ENCODE data around the gene MSI1. TPM values are rescaled to one million over a fixed set of nuclear protein-coding genes. Genes with fewer than 3 reads are reported as not detected.

MSI1 gene
- total RNA-seq, 4 donors from 2014 or later = 0.11 to 0.19 (median 0.17) TPM; not detected in 1

DNA sequence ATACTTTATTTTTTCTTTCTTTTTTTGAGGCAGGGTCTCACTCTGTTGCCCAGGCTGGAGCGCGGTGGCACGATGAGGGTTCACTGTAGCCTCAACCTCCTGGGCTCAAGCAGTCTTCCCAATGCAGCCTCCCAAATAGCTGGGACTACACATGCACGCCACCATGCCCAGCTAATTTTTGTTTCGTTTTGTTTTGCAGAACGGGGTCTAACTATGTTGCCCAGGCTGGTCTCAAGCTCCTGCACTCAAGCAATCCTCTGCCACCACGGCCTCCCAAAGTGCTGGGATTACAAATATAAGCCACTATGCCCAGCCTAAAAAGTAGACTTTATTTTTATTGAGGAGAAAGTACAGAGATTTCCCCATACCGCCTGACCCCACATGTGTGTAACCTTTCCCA lies 4.7 kb upstream of the MSI1 start:
- TF ChIP-seq POLR2AphosphoS5 (IDR thresholded peaks at IDR 0.05) = no peak
- TF ChIP-seq EP300 (IDR thresholded peaks at IDR 0.05) = no peak
- TF ChIP-seq POLR2A (IDR thresholded peaks at IDR 0.05; ENCODE audit: low read depth) = no peak
- TF ChIP-seq, protein P1, sequence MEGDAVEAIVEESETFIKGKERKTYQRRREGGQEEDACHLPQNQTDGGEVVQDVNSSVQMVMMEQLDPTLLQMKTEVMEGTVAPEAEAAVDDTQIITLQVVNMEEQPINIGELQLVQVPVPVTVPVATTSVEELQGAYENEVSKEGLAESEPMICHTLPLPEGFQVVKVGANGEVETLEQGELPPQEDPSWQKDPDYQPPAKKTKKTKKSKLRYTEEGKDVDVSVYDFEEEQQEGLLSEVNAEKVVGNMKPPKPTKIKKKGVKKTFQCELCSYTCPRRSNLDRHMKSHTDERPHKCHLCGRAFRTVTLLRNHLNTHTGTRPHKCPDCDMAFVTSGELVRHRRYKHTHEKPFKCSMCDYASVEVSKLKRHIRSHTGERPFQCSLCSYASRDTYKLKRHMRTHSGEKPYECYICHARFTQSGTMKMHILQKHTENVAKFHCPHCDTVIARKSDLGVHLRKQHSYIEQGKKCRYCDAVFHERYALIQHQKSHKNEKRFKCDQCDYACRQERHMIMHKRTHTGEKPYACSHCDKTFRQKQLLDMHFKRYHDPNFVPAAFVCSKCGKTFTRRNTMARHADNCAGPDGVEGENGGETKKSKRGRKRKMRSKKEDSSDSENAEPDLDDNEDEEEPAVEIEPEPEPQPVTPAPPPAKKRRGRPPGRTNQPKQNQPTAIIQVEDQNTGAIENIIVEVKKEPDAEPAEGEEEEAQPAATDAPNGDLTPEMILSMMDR (IDR thresholded peaks at IDR 0.05) = no peak
- no peak overlapping the region for H3K27ac ChIP-seq (replicated peaks in 1 of 4)
- peaks cover 8 to 12% (median 10%) of the 10 kb centered on the region in 4 donors for H3K4me1 ChIP-seq
- no peak for DNase-seq (ENCODE audit: extremely low spot score)
- H3K9me3 ChIP-seq = no peaks in the 10 kb centered on the region
- H3K4me3 ChIP-seq = no peak overlapping the region
- 91% methylated on average over 8 of the region's 8 CpGs for WGBS
- intact Hi-C loops (cut with DNase I) = no loop called here
- peaks cover 5 to 77% (median 18%) of the 10 kb centered on the region in 4 donors for H3K27me3 ChIP-seq
- no peaks in the 10 kb centered on the region for H3K36me3 ChIP-seq

DNA sequence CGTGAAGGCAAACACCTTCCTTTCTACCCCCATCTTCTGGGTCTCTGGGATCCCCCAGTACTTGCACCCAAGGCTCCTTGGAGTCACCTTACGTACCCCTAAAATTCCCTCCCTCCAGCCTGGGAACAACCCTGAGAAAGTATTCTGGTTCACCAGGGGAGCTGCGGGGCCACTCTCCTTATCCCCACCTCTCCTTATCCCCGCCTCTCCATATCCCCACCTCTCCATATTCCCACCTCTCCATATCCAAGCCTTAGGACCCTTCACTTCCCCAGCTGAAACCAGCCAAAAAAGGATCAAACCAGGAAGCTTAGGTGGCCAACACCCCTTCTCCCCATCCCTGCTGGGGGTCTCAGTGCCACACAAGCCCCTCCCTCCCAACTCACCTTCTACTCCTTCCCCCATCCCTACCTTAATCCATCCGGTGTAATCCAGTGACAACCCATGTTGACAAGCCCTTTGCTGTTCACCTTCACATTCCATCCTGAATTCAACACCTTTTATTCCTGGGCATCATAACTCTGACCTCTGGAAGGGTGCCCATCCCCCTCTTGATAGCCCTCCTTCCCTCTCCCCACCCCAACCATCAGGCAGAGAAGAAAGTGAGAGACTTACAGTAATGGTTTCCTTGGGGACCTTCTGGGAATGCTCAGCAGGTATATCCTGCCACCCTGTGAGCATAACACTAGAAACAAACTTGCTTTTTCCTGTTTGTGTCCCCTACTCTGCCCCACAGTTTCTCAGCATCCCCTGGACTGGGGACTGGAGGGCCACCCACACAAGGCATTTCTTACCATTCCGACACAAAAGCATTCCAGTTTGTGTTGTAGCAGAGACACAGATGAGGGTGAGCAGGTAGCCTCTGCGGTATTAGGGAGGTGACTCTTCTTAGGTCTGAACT lies 1.6 kb upstream of the MSI1 start:
- DNase-seq (ENCODE audit: extremely low spot score) = no peak
- Histone ChIP-seq H3K27me3 (peaks cover 5 to 88% (median 31%) of the 10 kb centered on the region in 4 donors), H3K4me1 (peaks cover 18 to 25% (median 21%) of the 10 kb centered on the region in 4 donors), H3K27ac (replicated peaks in 1 of 4) (no peak overlapping the region), H3K9me3 (no peaks in the 10 kb centered on the region), H3K36me3 (no peaks in the 10 kb centered on the region), H3K4me3 (no peak overlapping the region)
- intact Hi-C loops (cut with DNase I) = no loop called here
- 39% methylated on average over 7 of the region's 7 CpGs for WGBS
- no peak for TF ChIP-seq POLR2AphosphoS5 (IDR thresholded peaks at IDR 0.05)
- TF ChIP-seq, protein P1 (IDR thresholded peaks at IDR 0.05) = no peak
- no peak for TF ChIP-seq POLR2A (IDR thresholded peaks at IDR 0.05; ENCODE audit: low read depth)
- TF ChIP-seq EP300 (IDR thresholded peaks at IDR 0.05) = no peak

DNA sequence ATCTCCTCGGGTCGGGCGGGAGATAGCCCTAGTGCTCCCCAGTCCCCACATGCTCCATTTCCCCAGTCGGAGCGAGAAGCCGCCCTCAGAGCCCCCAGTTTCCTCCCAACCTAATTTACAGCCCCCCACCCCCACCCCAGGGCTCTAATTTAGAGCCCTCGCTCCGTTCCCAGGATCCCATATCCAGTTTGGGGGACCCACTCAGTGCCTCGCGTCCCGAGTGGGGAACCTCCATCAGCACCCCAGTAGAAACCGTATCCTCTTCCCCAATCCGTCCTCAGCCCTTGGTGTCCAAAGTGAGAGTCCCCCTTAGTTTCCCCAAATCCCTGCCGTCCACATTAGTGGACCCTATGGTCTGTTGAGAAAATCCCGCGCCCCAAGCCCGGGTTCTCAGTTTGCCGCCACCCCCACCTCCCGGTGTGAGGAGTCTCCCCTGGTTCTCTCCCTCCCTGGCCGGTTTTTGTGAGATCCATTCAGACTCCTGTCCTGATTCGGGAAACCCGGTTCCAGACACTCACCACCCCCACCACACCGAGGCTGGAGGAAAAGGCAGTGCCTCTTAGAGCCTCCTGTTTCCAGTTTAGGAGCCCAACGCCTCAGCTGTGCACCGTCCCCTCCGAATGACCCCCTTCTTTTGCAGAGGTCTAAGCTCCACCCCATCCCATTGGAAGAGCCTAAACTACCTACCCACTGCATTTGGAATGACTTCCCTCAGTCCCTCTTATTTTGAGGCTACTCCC lies 809 bp upstream of the MSI1 start:
- intact Hi-C loops (cut with DNase I) = no loop called here
- Histone ChIP-seq H3K4me1 (peaks cover 18 to 25% (median 21%) of the 10 kb centered on the region in 4 donors), H3K4me3 (peak overlapping the region; percentile 49 to 64 (median 54)), H3K36me3 (no peaks in the 10 kb centered on the region), H3K27me3 (peaks cover 5 to 80% (median 31%) of the 10 kb centered on the region in 4 donors), H3K9me3 (no peaks in the 10 kb centered on the region), H3K27ac (replicated peaks in 1 of 4) (no peak overlapping the region)
- no peak for DNase-seq (ENCODE audit: extremely low spot score)
- no peak for TF ChIP-seq POLR2A (IDR thresholded peaks at IDR 0.05; ENCODE audit: low read depth)
- no peak for TF ChIP-seq EP300 (IDR thresholded peaks at IDR 0.05)
- 3% methylated on average over 26 of the region's 26 CpGs for WGBS

DNA sequence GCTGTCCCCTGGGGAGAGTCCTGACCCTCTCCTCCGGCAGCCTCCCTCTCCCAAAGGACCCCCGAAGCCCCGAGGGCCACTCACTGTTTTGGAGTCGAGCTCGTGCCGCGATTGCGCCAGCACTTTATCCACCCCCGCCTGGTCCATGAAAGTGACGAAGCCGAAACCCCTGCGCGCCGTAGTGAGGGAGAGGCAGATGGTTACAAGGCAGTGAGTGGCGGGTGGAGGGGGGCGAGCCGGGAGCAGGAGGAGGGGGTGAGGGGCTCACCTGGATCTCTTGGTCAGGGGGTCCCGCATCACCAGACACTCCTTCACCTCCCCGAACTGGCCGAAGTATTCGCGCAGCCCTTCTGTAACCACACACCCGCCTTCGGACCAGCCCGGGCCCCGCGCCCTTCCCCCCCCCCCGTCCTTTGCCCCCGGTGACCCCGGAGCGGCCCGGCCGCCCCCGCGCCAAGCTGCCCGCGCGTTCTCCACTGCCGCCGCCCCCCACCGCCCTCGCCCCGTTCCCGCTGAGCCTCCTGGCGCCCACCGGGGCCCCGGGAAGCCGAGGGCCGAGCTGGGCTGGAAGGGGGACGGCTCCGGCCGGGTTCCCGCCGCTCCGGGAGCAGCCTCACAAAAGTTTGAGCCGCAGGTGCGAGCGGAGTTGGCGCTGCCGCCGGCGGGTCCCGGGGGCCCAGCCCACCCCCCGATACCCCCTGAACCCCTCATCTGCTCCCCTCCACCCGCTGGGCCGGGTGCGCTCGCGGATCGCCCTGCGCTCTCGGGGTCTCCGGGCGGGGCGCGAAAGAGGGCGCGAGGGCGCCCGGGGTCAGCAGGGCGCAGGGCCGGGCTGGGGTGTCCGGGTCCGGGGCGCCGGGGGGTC lies 808 bp downstream of the MSI1 start:
- H3K4me3 ChIP-seq = peak overlapping the region; percentile 49 to 64 (median 54)
- DNase-seq (ENCODE audit: extremely low spot score) = no peak
- no peaks in the 10 kb centered on the region for H3K9me3 ChIP-seq
- H3K36me3 ChIP-seq = no peaks in the 10 kb centered on the region
- peaks cover 18 to 25% (median 21%) of the 10 kb centered on the region in 4 donors for H3K4me1 ChIP-seq
- TF ChIP-seq POLR2A (IDR thresholded peaks at IDR 0.05; ENCODE audit: low read depth) = no peak
- no peak for TF ChIP-seq POLR2AphosphoS5 (IDR thresholded peaks at IDR 0.05)
- TF ChIP-seq, protein P1 (IDR thresholded peaks at IDR 0.05) = no peak
- TF ChIP-seq EP300 (IDR thresholded peaks at IDR 0.05) = no peak
- intact Hi-C loops (cut with DNase I) = no loop called here
- 5% methylated on average over 23 of the region's 86 CpGs for WGBS
- H3K27ac ChIP-seq (replicated peaks in 1 of 4) = no peak overlapping the region
- H3K27me3 ChIP-seq = peaks cover 5 to 68% (median 31%) of the 10 kb centered on the region in 4 donors

All from esophagus muscularis mucosa (tissue), 4 donors.